Measurements from ENCODE around the gene PTPRT.

The PTPRT gene

GRCh38 chr20:42889517-42889916 lies 300.2 kb downstream of the PTPRT start:
- DNase-seq (ENCODE audit: low read depth) = no peak
- no peak for TF ChIP-seq POLR2A (IDR thresholded peaks at IDR 0.05; ENCODE audit: extremely low read depth, insufficient read length)
- no peak for TF ChIP-seq CTCF (IDR thresholded peaks at IDR 0.05; ENCODE audit: low read depth, low read length)
- no peak for TF ChIP-seq MYC (IDR thresholded peaks at IDR 0.05; ENCODE audit: low read depth, low read length)
- TF ChIP-seq MAX (IDR thresholded peaks at IDR 0.05; ENCODE audit: low read depth, low read length) = no peak
- H3K4me3 ChIP-seq (ENCODE audit: low read depth, low read length) = no peak overlapping the region

GRCh38 chr20:42887281-42887680 lies 302.4 kb downstream of the PTPRT start:
- no peak overlapping the region for H3K4me3 ChIP-seq (ENCODE audit: low read depth, low read length)
- no peak for DNase-seq (ENCODE audit: low read depth)
- TF ChIP-seq POLR2A (IDR thresholded peaks at IDR 0.05; ENCODE audit: extremely low read depth, insufficient read length) (no peak), MYC (IDR thresholded peaks at IDR 0.05; ENCODE audit: low read depth, low read length) (no peak), CTCF (IDR thresholded peaks at IDR 0.05; ENCODE audit: low read depth, low read length) (no peak), MAX (IDR thresholded peaks at IDR 0.05; ENCODE audit: low read depth, low read length) (no peak)

GRCh38 chr20:42886801-42887200 lies 302.9 kb downstream of the PTPRT start:
- no peak overlapping the region for H3K4me3 ChIP-seq (ENCODE audit: low read depth, low read length)
- DNase-seq (ENCODE audit: low read depth) = no peak
- TF ChIP-seq POLR2A (IDR thresholded peaks at IDR 0.05; ENCODE audit: extremely low read depth, insufficient read length) (no peak), MAX (IDR thresholded peaks at IDR 0.05; ENCODE audit: low read depth, low read length) (no peak), MYC (IDR thresholded peaks at IDR 0.05; ENCODE audit: low read depth, low read length) (no peak), CTCF (IDR thresholded peaks at IDR 0.05; ENCODE audit: low read depth, low read length) (no peak)

- no peak overlapping the region for H3K4me3 ChIP-seq (ENCODE audit: low read depth, low read length)
- no peak for DNase-seq (ENCODE audit: low read depth)
- TF ChIP-seq MYC (IDR thresholded peaks at IDR 0.05; ENCODE audit: low read depth, low read length) (no peak), POLR2A (IDR thresholded peaks at IDR 0.05; ENCODE audit: extremely low read depth, insufficient read length) (no peak), CTCF (IDR thresholded peaks at IDR 0.05; ENCODE audit: low read depth, low read length) (no peak), MAX (IDR thresholded peaks at IDR 0.05; ENCODE audit: low read depth, low read length) (no peak)
These were observed 303.7 kb downstream of the PTPRT start for GRCh38 chr20:42886046-42886445.

GRCh38 chr20:42875581-42875980 lies 314.1 kb downstream of the PTPRT start:
- no peak overlapping the region for H3K4me3 ChIP-seq (ENCODE audit: low read depth, low read length)
- no peak for DNase-seq (ENCODE audit: low read depth)
- TF ChIP-seq MAX (IDR thresholded peaks at IDR 0.05; ENCODE audit: low read depth, low read length) (no peak), CTCF (IDR thresholded peaks at IDR 0.05; ENCODE audit: low read depth, low read length) (no peak), MYC (IDR thresholded peaks at IDR 0.05; ENCODE audit: low read depth, low read length) (no peak), POLR2A (IDR thresholded peaks at IDR 0.05; ENCODE audit: extremely low read depth, insufficient read length) (no peak)

- H3K4me3 ChIP-seq (ENCODE audit: low read depth, low read length) = no peak overlapping the region
- DNase-seq (ENCODE audit: low read depth) = no peak
- TF ChIP-seq MAX (IDR thresholded peaks at IDR 0.05; ENCODE audit: low read depth, low read length) (no peak), CTCF (IDR thresholded peaks at IDR 0.05; ENCODE audit: low read depth, low read length) (no peak), POLR2A (IDR thresholded peaks at IDR 0.05; ENCODE audit: extremely low read depth, insufficient read length) (no peak), MYC (IDR thresholded peaks at IDR 0.05; ENCODE audit: low read depth, low read length) (no peak)
These were observed 316.4 kb downstream of the PTPRT start for GRCh38 chr20:42873259-42873658.

Data from NB4 (cell line).